ENCODE results near the gene LCT.
A peak's percentile ranks its signal among the peaks of the same experiment; 100 is the strongest.

Gene LCT

DNA sequence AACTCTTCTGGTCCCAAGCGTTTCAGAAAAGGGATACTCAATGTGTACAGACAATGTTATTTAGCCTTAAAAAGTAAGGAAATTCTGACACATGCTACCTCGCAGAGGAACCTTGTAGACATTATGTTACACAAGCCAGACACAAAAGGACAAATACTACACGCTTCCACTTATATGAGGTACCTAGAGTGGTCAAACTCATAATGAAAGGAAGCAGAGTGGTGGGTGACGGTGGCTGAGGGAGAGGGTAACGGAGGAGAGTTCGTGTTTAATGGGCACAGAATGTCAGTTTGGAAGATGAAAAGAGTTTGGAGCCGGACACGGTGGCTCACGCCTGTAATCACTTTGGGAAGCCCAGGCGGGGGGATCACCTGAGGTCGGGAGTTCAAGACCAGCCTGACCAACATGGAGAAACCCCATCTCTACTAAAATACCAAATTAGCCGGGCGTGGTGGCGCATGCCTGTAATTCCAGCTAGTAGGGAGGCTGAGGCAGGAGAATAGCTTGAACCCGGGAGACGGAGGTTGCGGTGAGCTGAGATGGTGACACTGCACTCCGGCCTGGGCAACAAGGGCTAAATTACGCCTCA, 37.9 kb upstream of the LCT start:
- no peak for DNase-seq (ENCODE audit: low read depth, low spot score)
- peak overlapping the region; percentile 67 for H3K4me3 ChIP-seq (ENCODE audit: low read depth, low read length)
- no peak for TF ChIP-seq CTCF (IDR thresholded peaks at IDR 0.05; ENCODE audit: low read depth, low read length)
- in situ Hi-C loops (cut with HindIII; ENCODE audit: low sequenced_read_pairs) = no loop called here

- DNase-seq (ENCODE audit: low read depth, low spot score) = no peak
- no peak for TF ChIP-seq CTCF (IDR thresholded peaks at IDR 0.05; ENCODE audit: low read depth, low read length)
- H3K4me3 ChIP-seq (ENCODE audit: low read depth, low read length) = no peak overlapping the region
- in situ Hi-C loops (cut with HindIII; ENCODE audit: low sequenced_read_pairs) = no loop called here
These were observed 33.6 kb upstream of the LCT start for GRCh38 chr2:135870571-135870970.

DNA sequence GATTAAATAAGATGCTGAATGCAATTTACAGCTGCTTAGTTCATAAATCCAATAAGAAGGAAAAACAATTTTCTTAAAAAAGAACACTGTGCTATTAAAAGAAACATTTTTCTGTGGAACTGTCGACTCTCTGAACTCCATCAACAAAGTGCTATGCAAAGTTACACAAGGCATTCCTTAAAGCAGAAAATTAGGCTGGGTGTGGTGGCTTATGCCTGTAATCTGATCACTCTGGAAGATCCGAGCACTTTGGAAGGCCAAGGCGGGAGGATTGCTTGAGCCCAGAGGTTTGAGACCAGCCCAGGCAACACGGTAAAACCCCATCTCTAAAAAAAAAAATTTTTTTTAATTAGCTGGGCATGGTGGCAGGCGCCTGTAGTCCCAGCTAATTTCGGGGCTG, 26.2 kb upstream of the LCT start:
- in situ Hi-C loops (cut with HindIII; ENCODE audit: low sequenced_read_pairs) = no loop called here
- H3K4me3 ChIP-seq (ENCODE audit: low read depth, low read length) = no peak overlapping the region
- no peak for DNase-seq (ENCODE audit: low read depth, low spot score)
- no peak for TF ChIP-seq CTCF (IDR thresholded peaks at IDR 0.05; ENCODE audit: low read depth, low read length)

DNA sequence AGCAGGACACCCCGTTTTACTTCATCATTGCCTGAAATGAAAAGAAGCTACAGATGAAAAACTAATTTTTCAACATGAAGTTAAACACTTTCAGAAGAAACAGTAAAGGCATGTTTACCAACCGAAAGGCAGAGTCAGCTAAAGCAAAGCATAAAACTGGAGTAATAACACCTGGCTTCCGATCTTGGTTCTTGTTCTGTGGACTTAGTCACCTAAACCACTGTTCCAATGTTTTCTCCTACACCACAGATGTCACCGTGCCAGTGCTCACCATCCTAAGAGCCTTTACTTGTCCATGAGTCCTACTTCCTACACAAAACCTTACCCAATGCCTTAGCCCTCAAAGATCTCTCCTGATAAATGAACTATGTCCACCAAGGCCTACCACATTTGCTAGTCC, 25.7 kb upstream of the LCT start:
- in situ Hi-C loops (cut with HindIII; ENCODE audit: low sequenced_read_pairs) = no loop called here
- DNase-seq (ENCODE audit: low read depth, low spot score) = no peak
- no peak overlapping the region for H3K4me3 ChIP-seq (ENCODE audit: low read depth, low read length)
- no peak for TF ChIP-seq CTCF (IDR thresholded peaks at IDR 0.05; ENCODE audit: low read depth, low read length)

GRCh38 chr2:135853401-135853800, 16.4 kb upstream of the LCT start:
- no peak for DNase-seq (ENCODE audit: low read depth, low spot score)
- no peak overlapping the region for H3K4me3 ChIP-seq (ENCODE audit: low read depth, low read length)
- no peak for TF ChIP-seq CTCF (IDR thresholded peaks at IDR 0.05; ENCODE audit: low read depth, low read length)
- in situ Hi-C loops (cut with HindIII; ENCODE audit: low sequenced_read_pairs) = no loop called here

DNA sequence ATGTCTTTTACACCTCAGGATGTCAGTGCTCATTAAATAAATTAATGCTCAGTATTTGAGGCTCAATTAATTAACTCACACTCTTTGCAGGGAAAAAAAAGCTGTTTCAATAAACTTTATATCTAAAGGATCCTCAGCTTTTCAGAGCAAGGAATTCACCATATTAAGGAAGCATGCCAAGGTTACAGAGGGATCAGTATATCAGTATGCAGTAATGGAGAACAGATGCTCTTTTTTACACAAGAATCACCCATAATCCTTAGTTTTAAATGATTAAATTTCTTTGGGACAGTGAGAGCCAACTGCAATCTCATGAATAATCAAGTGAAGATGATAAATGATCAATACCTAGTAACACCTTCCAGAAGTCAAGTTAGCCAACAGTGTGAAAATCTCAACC, 14.9 kb upstream of the LCT start:
- in situ Hi-C loops (cut with HindIII; ENCODE audit: low sequenced_read_pairs) = no loop called here
- H3K4me3 ChIP-seq (ENCODE audit: low read depth, low read length) = no peak overlapping the region
- DNase-seq (ENCODE audit: low read depth, low spot score) = no peak
- no peak for TF ChIP-seq CTCF (IDR thresholded peaks at IDR 0.05; ENCODE audit: low read depth, low read length)

Measured in astrocyte of the spinal cord (primary cell).